GM04503 (cell line): ENCODE measurements around the gene FTSJ3.
"Not testable (repeated sequence)": the region's sequence is repeated elsewhere in the genome, so short reads cannot be mapped to it uniquely, and the experiment has no call there.

Experiments used
- DNase-seq: peaks from one replicate; pipeline ENCODE4 v3.0.0-alpha.2; 2012; ENCODE audit warnings: low read depth

FTSJ3 gene

GRCh38 chr17:63827002-63827800, at the start of gene FTSJ3, which contains the start of gene PSMC5:
Gene FTSJ3 (minus strand): TSS chr17:63827663. CDS start chr17:63826902, 761 bp downstream.
Gene PSMC5 (plus strand): TSS chr17:63827431. CDS start chr17:63827491, 60 bp downstream.
- DNase-seq = peak; percentile 82

GRCh38 chr17:63874693-63875092, 47.2 kb upstream of the FTSJ3 start:
- not testable (repeated sequence) for DNase-seq

- not testable (repeated sequence) for DNase-seq
These were observed 46.7 kb upstream of the FTSJ3 start for GRCh38 chr17:63874061-63874626.

DNA sequence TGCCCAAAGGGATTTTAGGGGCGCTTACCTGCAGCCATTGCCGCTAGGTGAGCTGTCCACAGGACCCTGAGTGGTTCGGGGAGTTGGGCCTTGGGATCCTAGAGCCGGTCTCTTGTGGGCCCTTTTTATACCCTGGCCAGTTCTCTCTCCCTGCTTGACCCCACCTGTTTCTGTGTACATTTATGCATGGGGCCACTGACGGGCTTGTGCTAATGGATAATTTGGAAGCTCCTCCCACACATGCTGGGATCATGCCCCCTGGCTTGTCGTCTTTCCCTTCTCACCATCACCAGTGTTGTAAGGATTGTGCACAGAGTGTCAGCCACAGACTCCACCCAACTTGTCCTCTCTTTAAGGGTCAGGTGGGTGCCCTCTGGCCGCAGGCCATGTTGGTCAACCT, 46.1 kb upstream of the FTSJ3 start, which contains the start of gene CSH2:
Gene CSH2, minus strand, starts transcription at position 101 of the 400 bp plus-strand sequence. Its CDS starts 63 bp downstream, at position 38.
- not testable (repeated sequence) for DNase-seq

DNA sequence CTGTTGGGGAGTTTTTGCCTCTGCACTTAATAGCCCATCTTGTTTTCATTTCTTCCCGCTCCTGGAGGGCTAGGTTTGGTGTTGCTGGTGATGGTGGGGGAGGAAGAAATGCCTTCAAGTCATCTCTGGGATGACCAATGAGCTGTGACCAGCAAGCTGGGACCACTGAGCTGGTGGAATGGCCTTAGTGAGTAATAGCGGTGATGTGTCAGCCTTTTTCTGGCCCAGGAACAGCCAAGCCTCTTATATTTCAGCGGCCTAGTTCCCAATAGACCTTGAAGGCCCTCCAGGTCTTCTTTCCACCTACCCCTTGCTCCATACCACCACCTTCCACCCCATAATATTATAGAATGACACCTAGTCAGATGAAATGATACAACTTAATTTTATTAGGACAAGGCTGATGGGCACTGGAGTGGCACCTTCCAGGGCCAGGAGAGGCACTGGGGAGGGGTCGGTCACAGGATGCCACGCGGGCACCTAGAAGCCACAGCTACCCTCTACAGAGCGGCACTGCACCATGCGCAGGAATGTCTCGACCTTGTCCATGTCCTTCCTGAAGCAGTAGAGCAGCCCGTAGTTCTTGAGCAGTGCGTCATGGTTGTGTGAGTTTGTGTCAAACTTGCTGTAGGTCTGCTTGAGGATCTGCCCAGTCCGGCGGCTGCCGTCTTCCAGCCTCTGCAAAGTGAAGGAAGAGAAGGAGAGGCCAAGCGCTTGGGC, 44.3 kb upstream of the FTSJ3 start:
- DNase-seq = not testable (repeated sequence)

GRCh38 chr17:63870292-63870665, 42.8 kb upstream of the FTSJ3 start:
- DNase-seq = not testable (repeated sequence)

DNA sequence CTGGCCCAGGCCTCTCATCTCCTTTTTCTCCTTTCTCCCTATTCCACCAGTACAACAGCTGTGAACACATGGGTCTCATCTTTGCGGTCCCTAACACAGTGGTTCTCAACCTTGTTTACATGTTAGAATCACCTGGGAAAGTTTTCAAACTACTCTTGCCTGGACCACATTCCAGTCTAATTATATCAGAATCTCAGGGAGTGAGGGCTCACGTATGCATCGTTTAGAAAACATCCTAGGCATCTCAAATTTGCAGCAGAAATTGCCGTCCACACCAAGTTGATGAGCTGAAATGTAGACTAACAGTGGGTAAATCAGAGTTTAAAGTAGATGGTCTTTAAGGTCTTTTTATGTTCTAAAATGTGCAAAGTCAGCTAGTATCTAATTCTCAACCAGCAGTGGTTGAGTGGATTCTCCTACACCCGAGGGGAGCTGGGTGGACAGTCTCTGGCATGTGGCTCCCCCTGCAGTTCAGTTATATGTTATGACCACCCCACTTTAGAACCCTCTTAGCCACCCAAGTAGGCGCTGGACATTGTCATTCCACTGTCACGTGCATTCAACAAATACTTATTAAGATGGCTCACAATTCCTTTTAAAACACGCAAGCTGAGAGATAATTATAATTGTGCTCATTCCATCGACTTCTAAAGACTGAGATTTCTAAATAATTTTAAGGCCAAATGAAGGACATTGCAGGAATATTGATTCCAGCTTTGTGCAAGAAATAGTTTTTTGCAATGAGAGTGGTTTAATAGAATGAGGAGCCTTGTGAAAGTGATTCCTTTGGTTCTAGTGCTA, 42.2 kb upstream of the FTSJ3 start:
- not testable (repeated sequence) for DNase-seq

- DNase-seq = not testable (repeated sequence)
These were observed 39.2 kb upstream of the FTSJ3 start for GRCh38 chr17:63866625-63867024.

DNA sequence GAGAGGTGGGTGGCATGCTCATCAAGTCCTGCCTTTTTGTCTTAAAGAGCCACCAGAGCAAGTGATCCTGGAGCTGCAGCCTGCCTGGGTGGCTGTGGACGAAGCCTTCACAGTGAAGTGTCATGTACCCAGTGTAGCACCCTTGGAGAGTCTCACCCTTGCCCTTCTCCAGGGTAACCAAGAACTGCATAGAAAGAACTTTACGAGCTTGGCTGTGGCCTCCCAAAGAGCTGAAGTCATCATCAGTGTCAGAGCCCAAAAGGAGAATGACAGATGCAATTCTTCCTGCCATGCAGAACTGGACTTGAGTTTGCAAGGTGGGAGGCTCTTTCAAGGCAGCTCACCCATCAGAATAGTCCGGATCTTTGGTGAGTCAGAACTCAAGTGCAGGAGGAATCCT, 31.8 kb upstream of the FTSJ3 start:
- no peak for DNase-seq

DNA sequence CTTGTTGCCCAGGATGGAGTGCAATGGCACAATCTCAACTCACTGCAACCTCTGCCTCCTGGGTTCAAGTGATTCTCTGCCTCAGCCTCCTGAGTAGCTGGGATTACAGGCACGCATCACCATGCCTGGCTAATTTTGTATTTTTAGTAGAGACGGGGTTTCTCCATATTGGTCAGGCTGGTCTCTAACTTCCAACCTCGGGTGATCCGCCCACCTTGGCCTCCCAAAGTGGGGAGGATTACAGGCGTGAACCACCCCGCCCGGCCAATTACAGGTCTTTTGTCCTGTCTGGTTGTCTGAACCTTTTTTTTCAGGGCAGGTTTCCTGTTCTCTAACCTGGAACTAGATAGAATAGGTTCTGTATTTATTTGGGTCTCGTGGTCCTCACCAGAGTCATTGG, 29.0 kb upstream of the FTSJ3 start:
- not testable (repeated sequence) for DNase-seq

DNA sequence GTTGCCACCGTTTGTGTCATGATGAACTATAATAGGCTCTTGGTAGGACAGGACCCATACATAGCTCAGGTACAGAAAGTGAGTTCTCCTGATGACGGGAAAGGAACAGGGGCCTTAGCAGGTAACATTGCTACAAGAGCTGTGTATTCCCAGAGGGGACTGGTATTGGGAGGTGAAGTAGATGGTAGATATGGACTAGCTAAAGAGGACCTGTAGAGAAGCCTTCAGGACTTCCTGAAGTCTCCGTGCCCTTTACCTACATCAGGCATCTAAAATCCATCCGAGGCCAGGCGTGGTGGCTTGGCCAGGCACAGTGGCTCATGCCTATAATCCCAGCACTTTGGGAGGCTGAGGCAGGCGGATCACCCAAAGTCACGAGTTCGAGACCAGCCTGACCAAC, 27.7 kb upstream of the FTSJ3 start:
- DNase-seq = no peak

DNA sequence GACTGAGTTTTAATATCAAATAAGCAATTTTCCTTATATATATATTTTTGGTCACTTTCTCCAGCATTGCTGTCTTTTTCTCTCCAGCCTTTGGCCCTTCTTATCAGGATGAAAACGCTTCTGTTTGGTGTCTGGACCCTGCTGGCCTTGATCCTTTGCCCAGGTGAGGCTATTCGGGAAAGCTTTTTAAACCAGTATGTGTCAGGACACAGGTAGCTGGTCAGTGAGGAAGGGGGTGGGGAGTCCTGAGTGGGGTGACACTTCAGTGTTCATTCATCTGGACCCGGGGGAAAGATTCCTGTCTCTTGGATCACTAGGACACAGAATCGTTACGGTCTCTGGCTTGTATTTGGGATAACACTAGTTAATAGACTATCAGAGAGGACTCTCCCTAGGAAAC, 27.2 kb upstream of the FTSJ3 start:
- no peak for DNase-seq

GRCh38 chr17:63853260-63853659, 25.8 kb upstream of the FTSJ3 start:
- DNase-seq = no peak

- no peak for DNase-seq
These were observed 22.9 kb upstream of the FTSJ3 start for GRCh38 chr17:63850401-63850800.

GRCh38 chr17:63848834-63849689, 21.6 kb upstream of the FTSJ3 start:
- DNase-seq = peak; percentile 53

GRCh38 chr17:63847525-63848249, 20.2 kb upstream of the FTSJ3 start:
- DNase-seq = no peak

- no peak for DNase-seq
These were observed 18.0 kb upstream of the FTSJ3 start for GRCh38 chr17:63845509-63845908.

- DNase-seq = no peak
These were observed 16.6 kb upstream of the FTSJ3 start for GRCh38 chr17:63843910-63844677.

- DNase-seq = peak; percentile 59
These were observed 16.0 kb upstream of the FTSJ3 start for GRCh38 chr17:63843387-63843888.
